Measurements from ENCODE around the gene SOWAHA.

DNA sequence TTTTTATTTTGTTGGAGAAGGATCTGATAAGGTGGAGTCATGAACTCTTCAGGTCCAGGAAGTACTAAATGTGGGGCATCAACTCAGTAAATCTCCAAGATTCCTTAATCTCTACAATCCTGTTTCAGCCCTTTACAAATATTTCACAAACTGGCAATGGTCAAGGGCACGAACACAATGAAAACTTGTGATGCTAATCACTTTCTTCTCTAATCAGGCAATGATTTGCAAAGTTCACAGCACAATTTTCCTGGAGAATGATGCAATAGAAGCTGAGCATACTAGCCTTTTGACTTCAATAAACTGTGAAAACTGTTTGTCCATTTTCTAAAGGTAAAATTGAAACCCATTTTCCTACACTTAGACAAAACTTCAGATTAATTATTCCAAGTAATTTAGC is 36.2 kb downstream of the SOWAHA start:
- TF ChIP-seq EP300 (IDR thresholded peaks at IDR 0.05) (no peak), CHD4 (IDR thresholded peaks at IDR 0.05; ENCODE audit: borderline replicate concordance) (no peak), HDAC2 (IDR thresholded peaks at IDR 0.05) (no peak), HOXA7 (CRISPR knock-in tag; IDR thresholded peaks at IDR 0.05) (no peak), ESRRA (IDR thresholded peaks at IDR 0.05; ENCODE audit: borderline replicate concordance, low read length) (no peak), TP53 (CRISPR knock-in tag; IDR thresholded peaks at IDR 0.05) (no peak), KDM1A (IDR thresholded peaks at IDR 0.05; ENCODE audit: low read depth) (no peak)
- TF ChIP-seq, protein P1, sequence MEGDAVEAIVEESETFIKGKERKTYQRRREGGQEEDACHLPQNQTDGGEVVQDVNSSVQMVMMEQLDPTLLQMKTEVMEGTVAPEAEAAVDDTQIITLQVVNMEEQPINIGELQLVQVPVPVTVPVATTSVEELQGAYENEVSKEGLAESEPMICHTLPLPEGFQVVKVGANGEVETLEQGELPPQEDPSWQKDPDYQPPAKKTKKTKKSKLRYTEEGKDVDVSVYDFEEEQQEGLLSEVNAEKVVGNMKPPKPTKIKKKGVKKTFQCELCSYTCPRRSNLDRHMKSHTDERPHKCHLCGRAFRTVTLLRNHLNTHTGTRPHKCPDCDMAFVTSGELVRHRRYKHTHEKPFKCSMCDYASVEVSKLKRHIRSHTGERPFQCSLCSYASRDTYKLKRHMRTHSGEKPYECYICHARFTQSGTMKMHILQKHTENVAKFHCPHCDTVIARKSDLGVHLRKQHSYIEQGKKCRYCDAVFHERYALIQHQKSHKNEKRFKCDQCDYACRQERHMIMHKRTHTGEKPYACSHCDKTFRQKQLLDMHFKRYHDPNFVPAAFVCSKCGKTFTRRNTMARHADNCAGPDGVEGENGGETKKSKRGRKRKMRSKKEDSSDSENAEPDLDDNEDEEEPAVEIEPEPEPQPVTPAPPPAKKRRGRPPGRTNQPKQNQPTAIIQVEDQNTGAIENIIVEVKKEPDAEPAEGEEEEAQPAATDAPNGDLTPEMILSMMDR (IDR thresholded peaks at IDR 0.05): no peak
- TF ChIP-seq, protein P2, sequence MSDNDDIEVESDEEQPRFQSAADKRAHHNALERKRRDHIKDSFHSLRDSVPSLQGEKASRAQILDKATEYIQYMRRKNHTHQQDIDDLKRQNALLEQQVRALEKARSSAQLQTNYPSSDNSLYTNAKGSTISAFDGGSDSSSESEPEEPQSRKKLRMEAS (IDR thresholded peaks at IDR 0.05): no peak
- TF ChIP-seq, protein P3, sequence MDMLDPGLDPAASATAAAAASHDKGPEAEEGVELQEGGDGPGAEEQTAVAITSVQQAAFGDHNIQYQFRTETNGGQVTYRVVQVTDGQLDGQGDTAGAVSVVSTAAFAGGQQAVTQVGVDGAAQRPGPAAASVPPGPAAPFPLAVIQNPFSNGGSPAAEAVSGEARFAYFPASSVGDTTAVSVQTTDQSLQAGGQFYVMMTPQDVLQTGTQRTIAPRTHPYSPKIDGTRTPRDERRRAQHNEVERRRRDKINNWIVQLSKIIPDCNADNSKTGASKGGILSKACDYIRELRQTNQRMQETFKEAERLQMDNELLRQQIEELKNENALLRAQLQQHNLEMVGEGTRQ (IDR thresholded peaks at IDR 0.05): no peak
